SK-N-SH treated with all-trans-retinoic acid at 6 μM for 48 hours (cell line): ENCODE data around the gene NIPBL.

Source experiments
- ARNTL ChIP-seq: fragments of 450-650 bp; formaldehyde crosslinking; IDR thresholded peaks from 2 replicates; pipeline ENCODE4 v1.5.0; 2020; ENCODE audit warnings: low read depth, mild to moderate bottlenecking, moderate library complexity, borderline replicate concordance
- CREB5 ChIP-seq: fragments of 250-450 bp; sonication (Bioruptor Pico); IDR thresholded peaks from 2 replicates; pipeline ENCODE4 v1.5.1; 2020; ENCODE audit warnings: low read depth, mild to moderate bottlenecking, moderate library complexity
- CSDC2 ChIP-seq: fragments of 250-450 bp; sonication (Bioruptor Pico); IDR thresholded peaks from 2 replicates; pipeline ENCODE4 v1.5.0; 2020; ENCODE audit warnings: mild to moderate bottlenecking, moderate library complexity
- CSRNP3 ChIP-seq: fragments of 250-450 bp; sonication (Bioruptor Pico); IDR thresholded peaks from 2 replicates; pipeline ENCODE4 v1.5.1; 2021; ENCODE audit warnings: mild to moderate bottlenecking, moderate library complexity
- OSR1 ChIP-seq: fragments of 250-450 bp; sonication (Bioruptor Pico); IDR thresholded peaks from 2 replicates; pipeline ENCODE4 v1.8.0; 2022; ENCODE audit warnings: moderate library complexity, mild to moderate bottlenecking, inconsistent platforms
- PATZ1 ChIP-seq: fragments of 250-450 bp; sonication (Bioruptor Pico); IDR thresholded peaks from 2 replicates; pipeline ENCODE4 v1.8.0; 2020; ENCODE audit warnings: mild to moderate bottlenecking, moderate library complexity, borderline replicate concordance
- POU6F1 ChIP-seq: fragments of 250-450 bp; sonication (Bioruptor Pico); IDR thresholded peaks from 2 replicates; pipeline ENCODE4 v1.8.0; 2021; ENCODE audit warnings: low read depth, mild to moderate bottlenecking, moderate library complexity, borderline replicate concordance
- RARB ChIP-seq: fragments of 250-450 bp; sonication (Bioruptor Pico); IDR thresholded peaks from 2 replicates; pipeline ENCODE4 v1.8.0; 2021; ENCODE audit warnings: mild to moderate bottlenecking, moderate library complexity
- SNAI2 ChIP-seq: fragments of 250-450 bp; sonication (Bioruptor Pico); IDR thresholded peaks from 2 replicates; pipeline ENCODE4 v1.5.0; 2020; ENCODE audit warnings: mild to moderate bottlenecking, moderate library complexity
- ZFP30 ChIP-seq: fragments of 450-650 bp; formaldehyde crosslinking; IDR thresholded peaks from 2 replicates; pipeline ENCODE4 v1.5.0; 2022; ENCODE audit warnings: mild to moderate bottlenecking, moderate library complexity

- TF ChIP-seq PATZ1 (CRISPR knock-in tag) = no peak
- no peak for TF ChIP-seq ARNTL (CRISPR knock-in tag)
- TF ChIP-seq CREB5 = no peak
- TF ChIP-seq OSR1 (CRISPR knock-in tag) = no peak
- no peak for TF ChIP-seq POU6F1 (CRISPR knock-in tag)
- no peak for TF ChIP-seq ZFP30
- TF ChIP-seq RARB (CRISPR knock-in tag) = no peak
- no peak for TF ChIP-seq CSDC2 (CRISPR knock-in tag)
- no peak for TF ChIP-seq SNAI2 (CRISPR knock-in tag)
- TF ChIP-seq CSRNP3 (CRISPR knock-in tag) = no peak
Observed at GRCh38 chr5:36969700-36970395, 93.3 kb downstream of the NIPBL start.
